Esophagus muscularis mucosa (tissue), 3 donors: ENCODE data around the gene PCSK6.

Experiments used
- POLR2A ChIP-seq: fragments of 450-650 bp; IDR thresholded peaks from one replicate; pipeline ENCODE4 v1.6.1; 2017; ENCODE audit warnings: antibody characterized with exemption, moderate library complexity, mild to moderate bottlenecking, low read depth
- TF ChIP-seq, protein P1 (sequence below), 3 experiments: fragments of 200-600 bp in 2 of 3; fragments of 450-650 bp in 1 of 3; sonication (generic) in 2 of 3; IDR thresholded peaks; one replicate each; pipeline ENCODE4 v1.5.1; 2017 to 2019; ENCODE audit warnings: antibody characterized with exemption in 3 of 3, mild to moderate bottlenecking in 2 of 3, moderate library complexity in 1 of 3

DNA sequence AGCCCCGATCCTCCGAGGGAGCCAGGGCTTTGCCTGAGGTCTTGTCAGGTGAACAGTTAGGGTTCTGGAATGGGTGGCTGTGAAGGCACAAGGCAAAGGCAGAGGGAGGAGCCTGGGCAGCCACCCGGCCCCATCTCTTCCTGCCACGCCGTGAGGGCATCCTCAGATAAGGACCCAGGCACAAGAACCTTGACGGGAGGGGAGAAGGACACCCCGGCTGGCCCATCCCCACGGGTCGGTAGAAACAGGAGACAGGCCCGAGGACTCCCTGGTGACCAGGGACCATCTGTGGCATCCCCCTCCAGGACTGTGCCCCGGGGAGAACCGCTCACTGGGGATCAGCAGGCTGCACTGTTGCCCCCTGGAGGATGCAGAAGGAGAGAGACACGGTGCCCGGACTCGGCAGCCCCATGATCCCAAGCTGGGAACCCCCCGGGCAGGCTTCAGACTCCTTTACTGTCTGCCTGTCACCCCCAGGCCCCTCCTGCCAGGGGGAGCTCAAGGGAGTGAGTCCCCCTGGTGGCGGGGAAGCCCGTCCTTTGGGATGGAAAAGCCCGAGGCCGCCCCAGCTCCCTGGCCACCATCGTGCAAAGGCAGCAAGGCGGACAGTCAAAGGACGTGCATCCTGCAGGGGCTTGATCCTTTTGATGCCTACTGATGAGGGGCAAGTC is 12.3 kb upstream of the PCSK6 start:
- TF ChIP-seq, protein P1, sequence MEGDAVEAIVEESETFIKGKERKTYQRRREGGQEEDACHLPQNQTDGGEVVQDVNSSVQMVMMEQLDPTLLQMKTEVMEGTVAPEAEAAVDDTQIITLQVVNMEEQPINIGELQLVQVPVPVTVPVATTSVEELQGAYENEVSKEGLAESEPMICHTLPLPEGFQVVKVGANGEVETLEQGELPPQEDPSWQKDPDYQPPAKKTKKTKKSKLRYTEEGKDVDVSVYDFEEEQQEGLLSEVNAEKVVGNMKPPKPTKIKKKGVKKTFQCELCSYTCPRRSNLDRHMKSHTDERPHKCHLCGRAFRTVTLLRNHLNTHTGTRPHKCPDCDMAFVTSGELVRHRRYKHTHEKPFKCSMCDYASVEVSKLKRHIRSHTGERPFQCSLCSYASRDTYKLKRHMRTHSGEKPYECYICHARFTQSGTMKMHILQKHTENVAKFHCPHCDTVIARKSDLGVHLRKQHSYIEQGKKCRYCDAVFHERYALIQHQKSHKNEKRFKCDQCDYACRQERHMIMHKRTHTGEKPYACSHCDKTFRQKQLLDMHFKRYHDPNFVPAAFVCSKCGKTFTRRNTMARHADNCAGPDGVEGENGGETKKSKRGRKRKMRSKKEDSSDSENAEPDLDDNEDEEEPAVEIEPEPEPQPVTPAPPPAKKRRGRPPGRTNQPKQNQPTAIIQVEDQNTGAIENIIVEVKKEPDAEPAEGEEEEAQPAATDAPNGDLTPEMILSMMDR (IDR thresholded peaks at IDR 0.05): peak; percentile 20 to 41 (median 36)
- TF ChIP-seq POLR2A: no peak
